Neutrophil (primary cell): ENCODE measurements around the gene SHOC2.
A peak's percentile ranks its signal among the peaks of the same experiment; 100 is the strongest.

Source experiments
- H3K27ac ChIP-seq: fragments of 200-600 bp; sonication (generic); 2 replicates; pipeline ENCODE4 v1.5.1; 2016; ENCODE audit warnings: mild to moderate bottlenecking, moderate library complexity
- H3K27me3 ChIP-seq: fragments of 200-600 bp; sonication (generic); 2 replicates; pipeline ENCODE4 v1.6.0; 2016; ENCODE audit warnings: mild to moderate bottlenecking
- H3K36me3 ChIP-seq: fragments of 200-600 bp; sonication (generic); 2 replicates; pipeline ENCODE4 v1.5.1; 2017
- H3K4me1 ChIP-seq, 2 experiments: fragments of 200-600 bp in 1 of 2; sonication (generic) in 1 of 2; 1 replicate in 1 of 2; 2 replicates in 1 of 2; pipeline versions ENCODE4 v1.5.1 to v1.6.1; 2013 to 2016; ENCODE audit warnings: low read depth in 1 of 2, low read length in 1 of 2, mild to moderate bottlenecking in 1 of 2, moderate library complexity in 1 of 2; ENCODE audit not compliant: control insufficient read depth in 1 of 2, insufficient read depth in 1 of 2
- H3K4me3 ChIP-seq, 2 experiments: fragments of 200-600 bp in 1 of 2; sonication (generic) in 1 of 2; 1 replicate in 1 of 2; 2 replicates in 1 of 2; pipeline ENCODE4 v1.5.1; 2013 to 2016; ENCODE audit warnings: low read depth in 1 of 2, low read length in 1 of 2, mild to moderate bottlenecking in 1 of 2, moderate library complexity in 1 of 2
- H3K9me3 ChIP-seq: fragments of 200-600 bp; sonication (generic); 2 replicates; pipeline ENCODE4 v1.5.1; 2016
- CTCF ChIP-seq: fragments of 200-600 bp; sonication (generic); IDR thresholded peaks from 2 replicates; pipeline ENCODE4 v1.5.1; 2016; ENCODE audit warnings: antibody characterized with exemption

Gene SHOC2

GRCh38 chr10:110995301-110995700 lies 75.9 kb downstream of the SHOC2 start:
- Histone ChIP-seq H3K4me1 (no peaks in the 10 kb centered on the region), H3K9me3 (no peaks in the 10 kb centered on the region), H3K27ac (no peak overlapping the region), H3K27me3 (no peaks in the 10 kb centered on the region), H3K36me3 (peaks cover 9% of the 10 kb centered on the region), H3K4me3 (no peak overlapping the region)
- TF ChIP-seq CTCF: no peak

GRCh38 chr10:110996256-110996655 lies 76.9 kb downstream of the SHOC2 start:
- no peaks in the 10 kb centered on the region for H3K27me3 ChIP-seq
- H3K4me1 ChIP-seq: no peaks in the 10 kb centered on the region
- peaks cover 17% of the 10 kb centered on the region for H3K36me3 ChIP-seq
- no peak for TF ChIP-seq CTCF
- no peak overlapping the region for H3K4me3 ChIP-seq
- H3K27ac ChIP-seq: no peak overlapping the region
- no peaks in the 10 kb centered on the region for H3K9me3 ChIP-seq

- no peaks in the 10 kb centered on the region for H3K4me1 ChIP-seq
- H3K4me3 ChIP-seq: no peak overlapping the region
- H3K27ac ChIP-seq: no peak overlapping the region
- H3K9me3 ChIP-seq: no peaks in the 10 kb centered on the region
- TF ChIP-seq CTCF: no peak
- H3K36me3 ChIP-seq: peaks cover 76% of the 10 kb centered on the region
- H3K27me3 ChIP-seq: no peaks in the 10 kb centered on the region
These were observed 84.6 kb downstream of the SHOC2 start for GRCh38 chr10:111004016-111004415.

GRCh38 chr10:111007486-111007885 lies 88.1 kb downstream of the SHOC2 start:
- Histone ChIP-seq H3K27ac (no peak overlapping the region), H3K4me1 (no peaks in the 10 kb centered on the region), H3K4me3 (no peak overlapping the region), H3K36me3 (peaks cover 84% of the 10 kb centered on the region), H3K9me3 (no peaks in the 10 kb centered on the region), H3K27me3 (no peaks in the 10 kb centered on the region)
- TF ChIP-seq CTCF: no peak

GRCh38 chr10:111015181-111015580 lies 95.8 kb downstream of the SHOC2 start:
- Histone ChIP-seq H3K27ac (no peak overlapping the region), H3K27me3 (no peaks in the 10 kb centered on the region), H3K9me3 (no peaks in the 10 kb centered on the region), H3K4me1 (peaks cover 0 to 6% of the 10 kb centered on the region in 2 experiments), H3K36me3 (peaks cover 65% of the 10 kb centered on the region), H3K4me3 (no peak overlapping the region)
- no peak for TF ChIP-seq CTCF

GRCh38 chr10:111017098-111017497 lies 97.7 kb downstream of the SHOC2 start:
- peaks cover 59% of the 10 kb centered on the region for H3K36me3 ChIP-seq
- H3K4me1 ChIP-seq: peaks cover 0 to 6% of the 10 kb centered on the region in 2 experiments
- TF ChIP-seq CTCF: no peak

More at GRCh38 chr10:111017098-111017497, 97.7 kb downstream of the SHOC2 start:
- H3K27ac ChIP-seq: peak overlapping the region; percentile 47
- no peak overlapping the region for H3K4me3 ChIP-seq
- no peaks in the 10 kb centered on the region for H3K27me3 ChIP-seq
- no peaks in the 10 kb centered on the region for H3K9me3 ChIP-seq
